Measurements from ENCODE around the gene PTPRC.

DNA sequence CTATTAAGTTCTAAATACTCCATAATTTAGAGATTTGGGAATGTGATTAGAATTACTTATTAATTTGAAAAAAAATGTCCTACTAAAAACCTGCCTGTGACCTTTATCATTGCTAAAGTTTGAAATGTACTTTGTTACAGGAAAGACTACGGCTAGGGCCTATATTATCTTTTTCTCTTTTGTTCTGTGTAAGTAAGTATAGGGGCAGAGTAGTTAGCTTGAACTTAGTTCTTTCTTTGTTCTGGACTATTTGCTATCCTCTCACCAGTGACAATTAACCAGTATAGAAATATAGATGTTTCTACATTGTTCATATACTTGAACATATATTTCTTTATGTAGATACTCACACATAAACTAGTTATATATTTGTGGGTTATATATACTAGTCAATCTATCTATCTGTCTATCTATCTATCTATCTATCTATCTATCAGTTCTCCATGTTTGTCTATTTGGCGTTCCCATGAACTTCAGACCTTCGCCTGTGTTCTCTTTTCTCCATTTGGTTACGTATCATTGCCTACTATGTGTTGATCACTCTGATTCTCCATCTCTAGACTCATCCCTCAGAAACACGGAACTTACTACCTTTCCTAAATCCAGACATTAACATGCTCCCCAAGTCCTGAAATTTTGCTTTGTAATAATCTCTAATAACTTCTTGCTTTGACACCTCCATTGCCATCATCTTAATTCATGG is 3.3 kb downstream of the PTPRC start:
- TF ChIP-seq YY1 (IDR thresholded peaks at IDR 0.05; ENCODE audit: insufficient read depth, insufficient read length) (no peak), ZNF274 (IDR thresholded peaks at IDR 0.05; ENCODE audit: low read depth, low read length) (no peak)
